VCaP (cell line): ENCODE measurements around the gene HTRA1.

ENCODE experiments used
- H3K27ac ChIP-seq: fragments of 450-650 bp; 2 replicates; pipeline ENCODE4 v1.5.1; 2017
- CTCF ChIP-seq: fragments of 450-650 bp; conservative IDR thresholded peaks from 2 replicates; pipeline ENCODE4 v1.5.1; 2017; ENCODE audit warnings: mild to moderate bottlenecking, moderate library complexity

Gene HTRA1

GRCh38 chr10:122475591-122476332 lies 14.4 kb downstream of the HTRA1 start:
- no peak overlapping the region for H3K27ac ChIP-seq
- TF ChIP-seq CTCF = no peak

- no peak overlapping the region for H3K27ac ChIP-seq
- TF ChIP-seq CTCF = no peak
Measured at GRCh38 chr10:122476333-122476695, 15.0 kb downstream of the HTRA1 start.

GRCh38 chr10:122477436-122477835 lies 16.1 kb downstream of the HTRA1 start:
- no peak for TF ChIP-seq CTCF
- H3K27ac ChIP-seq = no peak overlapping the region

- no peak for TF ChIP-seq CTCF
- no peak overlapping the region for H3K27ac ChIP-seq
Measured at GRCh38 chr10:122478971-122479370, 17.6 kb downstream of the HTRA1 start.

- no peak overlapping the region for H3K27ac ChIP-seq
- TF ChIP-seq CTCF = no peak
Measured at GRCh38 chr10:122480146-122480833, 18.9 kb downstream of the HTRA1 start.

GRCh38 chr10:122481296-122482056 lies 20.1 kb downstream of the HTRA1 start:
- no peak overlapping the region for H3K27ac ChIP-seq
- no peak for TF ChIP-seq CTCF

- TF ChIP-seq CTCF = no peak
- H3K27ac ChIP-seq = no peak overlapping the region
Measured at GRCh38 chr10:122484276-122485060, 23.1 kb downstream of the HTRA1 start.
